K562 (cell line): ENCODE measurements around the gene HLA-E. TPM values are rescaled to one million over a fixed set of nuclear protein-coding genes. Genes with fewer than 3 reads are reported as not detected.
A peak's percentile ranks its signal among the peaks of the same experiment; 100 is the strongest.

Source experiments
- ARID4B ChIP-seq: sonication (generic); formaldehyde crosslinking; IDR thresholded peaks from 2 replicates; pipeline ENCODE4 v1.8.0; 2022; ENCODE audit warnings: mild to moderate bottlenecking, missing genetic modification reagents
- ATF4 ChIP-seq: fragments of 450-650 bp; formaldehyde crosslinking; IDR thresholded peaks from 2 replicates; pipeline ENCODE4 v1.4.0; 2022; ENCODE audit warnings: mild to moderate bottlenecking, moderate library complexity
- BDP1 ChIP-seq: IDR thresholded peaks from 3 replicates; pipeline ENCODE4 v1.6.1; 2011; ENCODE audit not compliant: insufficient read length, insufficient read depth
- CBX2 ChIP-seq: fragments of 200-600 bp; sonication (generic); IDR thresholded peaks from one replicate; pipeline ENCODE4 v1.6.1; 2012; ENCODE audit warnings: mild to moderate bottlenecking, low read length, inconsistent platforms; ENCODE audit not compliant: insufficient read depth, poor library complexity, severe bottlenecking
- FOS ChIP-seq: IDR thresholded peaks from 3 replicates; pipeline ENCODE4 v1.6.1; 2011; ENCODE audit not compliant: insufficient read length; ENCODE audit errors: extremely low read depth
- GABPB1 ChIP-seq: sonication (generic); formaldehyde crosslinking; IDR thresholded peaks from 2 replicates; pipeline ENCODE4 v1.8.0; 2022; ENCODE audit warnings: mild to moderate bottlenecking, missing genetic modification reagents
- KDM1A ChIP-seq, 2 experiments: fragments of 450-650 bp; IDR thresholded peaks; 2 replicates each; pipeline ENCODE4 v1.6.1; 2016; ENCODE audit warnings: mild to moderate bottlenecking in 2 of 2
- MAFG ChIP-seq: fragments of 450-650 bp; conservative IDR thresholded peaks from 2 replicates; pipeline ENCODE4 v1.6.1; 2016; ENCODE audit warnings: missing genetic modification characterization, missing compliant biosample characterization
- RBM15 ChIP-seq: fragments of 200-400 bp; formaldehyde crosslinking; IDR thresholded peaks from 2 replicates; pipeline ENCODE4 v1.6.1; 2018; ENCODE audit warnings: mild to moderate bottlenecking, low read length, moderate library complexity; ENCODE audit not compliant: insufficient read depth
- SMARCA4 ChIP-seq: fragments of 450-650 bp; IDR thresholded peaks from 2 replicates; pipeline ENCODE4 v1.6.1; 2016
- SRSF7 ChIP-seq: fragments of 200-400 bp; formaldehyde crosslinking; optimal IDR thresholded peaks from 2 replicates; pipeline ENCODE3; 2017; ENCODE audit warnings: mild to moderate bottlenecking, low read depth, low read length
- TAL1 ChIP-seq: fragments of 450-650 bp; IDR thresholded peaks from 2 replicates; pipeline ENCODE4 v1.6.1; 2016; ENCODE audit warnings: mild to moderate bottlenecking
- TGIF2 ChIP-seq: sonication (generic); formaldehyde crosslinking; IDR thresholded peaks from 2 replicates; pipeline ENCODE4 v1.8.1; 2022; ENCODE audit warnings: mild to moderate bottlenecking, missing genetic modification reagents, moderate library complexity
- ZNF316 ChIP-seq: fragments of 450-650 bp; IDR thresholded peaks from 2 replicates; pipeline ENCODE4 v1.6.1; 2016
- ZNF395 ChIP-seq: fragments of 200-800 bp; sonication (Bioruptor generic); IDR thresholded peaks from 2 replicates; pipeline ENCODE4 v1.6.1; 2017; ENCODE audit warnings: missing genetic modification characterization, missing compliant biosample characterization
- ZNF696 ChIP-seq: fragments of 250-450 bp; sonication (Bioruptor Pico); conservative IDR thresholded peaks from 2 replicates; pipeline ENCODE4 v1.4.0; 2020; ENCODE audit warnings: mild to moderate bottlenecking, moderate library complexity
- polyA plus RNA-seq, 8 experiments: library from polyadenylated mRNA; depleted of rRNA in 4 of 8; stranded (reverse) in 5 of 8; unstranded in 3 of 8; fragments of >200 nt; fragmentation: Nextera tagmentation in 2 of 8; fragmentation: Illumina TruSeq in 1 of 8; extraction: Ambion mirVana in 2 of 8; extraction: Trizol in 1 of 8; gene quantifications; 2 replicates each; pipeline versions ENCODE4 v1.2.1 to v1.2.3, GENCODE V29; 2011 to 2014; ENCODE audit warnings: inconsistent platforms in 1 of 8, missing spikeins in 1 of 8
- total RNA-seq, 7 experiments: library from RNA; depleted of rRNA in 6 of 7; stranded (reverse); fragments of >200 nt in 6 of 7; fragmentation: Illumina TruSeq in 2 of 7; extraction: Trizol in 2 of 7; gene quantifications; 2 replicates each; pipeline versions ENCODE4 v1.2.1 to v1.2.3, GENCODE V29; 2011 to 2021; ENCODE audit warnings: low replicate concordance in 1 of 7
- TF ChIP-seq, protein P1 (sequence below): fragments of 450-650 bp; formaldehyde crosslinking; conservative IDR thresholded peaks from 2 replicates; pipeline ENCODE4 v1.4.0; 2022; ENCODE audit warnings: mild to moderate bottlenecking, missing genetic modification characterization
- TF ChIP-seq, protein P2 (sequence below): fragments of 450-650 bp; formaldehyde crosslinking; IDR thresholded peaks from 2 replicates; pipeline ENCODE4 v1.4.0; 2020; ENCODE audit warnings: mild to moderate bottlenecking, moderate library complexity

HLA-E gene
- total and polyA plus RNA-seq, 9 of the 15 experiments (the other 6 are each of a cell fraction or from before 2014, with no cell fraction given): 3.2 to 39.9 (median 26.8) TPM

GRCh38 chr6:30541515-30542403, 52.5 kb downstream of the HLA-E start (continued):
- TF ChIP-seq ATF4: no peak
- no peak for TF ChIP-seq ARID4B (CRISPR knock-in tag)
- peak; percentile 56 for TF ChIP-seq GABPB1 (CRISPR knock-in tag)
- TF ChIP-seq ZNF696 (CRISPR knock-in tag): no peak
- peak; percentile 74; the same call in 1 of the 2 replicates for TF ChIP-seq ZNF395 (CRISPR knock-in tag)
- no peak for TF ChIP-seq SMARCA4
- TF ChIP-seq TAL1: no peak
- TF ChIP-seq KDM1A (IDR thresholded peaks at IDR 0.05): no peak
- no peak for TF ChIP-seq RBM15
- TF ChIP-seq BDP1: no peak
- TF ChIP-seq MAFG (tag): no peak
- no peak for TF ChIP-seq ZNF316
- no peak for TF ChIP-seq SRSF7
- TF ChIP-seq, protein P1, sequence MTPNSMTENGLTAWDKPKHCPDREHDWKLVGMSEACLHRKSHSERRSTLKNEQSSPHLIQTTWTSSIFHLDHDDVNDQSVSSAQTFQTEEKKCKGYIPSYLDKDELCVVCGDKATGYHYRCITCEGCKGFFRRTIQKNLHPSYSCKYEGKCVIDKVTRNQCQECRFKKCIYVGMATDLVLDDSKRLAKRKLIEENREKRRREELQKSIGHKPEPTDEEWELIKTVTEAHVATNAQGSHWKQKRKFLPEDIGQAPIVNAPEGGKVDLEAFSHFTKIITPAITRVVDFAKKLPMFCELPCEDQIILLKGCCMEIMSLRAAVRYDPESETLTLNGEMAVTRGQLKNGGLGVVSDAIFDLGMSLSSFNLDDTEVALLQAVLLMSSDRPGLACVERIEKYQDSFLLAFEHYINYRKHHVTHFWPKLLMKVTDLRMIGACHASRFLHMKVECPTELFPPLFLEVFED: no peak
- no peak for TF ChIP-seq FOS
- TF ChIP-seq CBX2: no peak
- TF ChIP-seq, protein P2, sequence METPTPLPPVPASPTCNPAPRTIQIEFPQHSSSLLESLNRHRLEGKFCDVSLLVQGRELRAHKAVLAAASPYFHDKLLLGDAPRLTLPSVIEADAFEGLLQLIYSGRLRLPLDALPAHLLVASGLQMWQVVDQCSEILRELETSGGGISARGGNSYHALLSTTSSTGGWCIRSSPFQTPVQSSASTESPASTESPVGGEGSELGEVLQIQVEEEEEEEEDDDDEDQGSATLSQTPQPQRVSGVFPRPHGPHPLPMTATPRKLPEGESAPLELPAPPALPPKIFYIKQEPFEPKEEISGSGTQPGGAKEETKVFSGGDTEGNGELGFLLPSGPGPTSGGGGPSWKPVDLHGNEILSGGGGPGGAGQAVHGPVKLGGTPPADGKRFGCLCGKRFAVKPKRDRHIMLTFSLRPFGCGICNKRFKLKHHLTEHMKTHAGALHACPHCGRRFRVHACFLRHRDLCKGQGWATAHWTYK: 0 out of 2 replicates have a peak, but pooled peaks have one; percentile 61
- peak; percentile 63; the same call in 1 of the 2 replicates for TF ChIP-seq TGIF2 (CRISPR knock-in tag)
